GM23338 (cell line): ENCODE measurements around the gene MTPN. TPM values are rescaled to one million over a fixed set of nuclear protein-coding genes. Genes with fewer than 3 reads are reported as not detected.

Source experiments
- ATAC-seq: fragments of 200-7000 bp; cut with Tn5 transposase; 3 replicates; pipeline ENCODE4 v1.9.1; 2020
- DNase-seq: peaks from one replicate; pipeline ENCODE4 v3.0.0-alpha.2; 2015; ENCODE audit warnings: low spot score
- H2AFZ ChIP-seq: fragments of 200-600 bp; sonication (generic); 2 replicates; pipeline ENCODE4 v1.8.0; 2016; ENCODE audit warnings: antibody characterized with exemption, mild to moderate bottlenecking, moderate library complexity
- H3F3A ChIP-seq: fragments of 200-600 bp; sonication (generic); replicated peaks from 2 replicates; pipeline ENCODE4 v1.8.0; 2017; ENCODE audit warnings: antibody characterized with exemption, mixed run types, low read depth
- H3K27ac ChIP-seq: fragments of 200-600 bp; sonication (generic); 2 replicates; pipeline ENCODE4 v1.6.1; 2016; ENCODE audit warnings: low read depth
- H3K27me3 ChIP-seq: fragments of 200-600 bp; sonication (generic); 2 replicates; pipeline ENCODE4 v1.8.0; 2016; ENCODE audit warnings: mild to moderate bottlenecking, mixed run types, moderate library complexity; ENCODE audit not compliant: insufficient read depth
- H3K36me3 ChIP-seq: fragments of 200-600 bp; sonication (generic); 2 replicates; pipeline ENCODE4 v1.8.0; 2016; ENCODE audit warnings: mild to moderate bottlenecking; ENCODE audit not compliant: insufficient read depth
- H3K4me1 ChIP-seq: fragments of 200-600 bp; sonication (generic); 2 replicates; pipeline ENCODE4 v1.8.0; 2016; ENCODE audit warnings: mild to moderate bottlenecking, moderate library complexity; ENCODE audit not compliant: insufficient read depth
- H3K4me2 ChIP-seq: fragments of 200-600 bp; sonication (generic); 2 replicates; pipeline ENCODE4 v1.7.1; 2017; ENCODE audit warnings: mixed run types
- H3K4me3 ChIP-seq: fragments of 200-600 bp; sonication (generic); 2 replicates; pipeline ENCODE4 v1.6.1; 2016; ENCODE audit warnings: mixed run types
- H3K79me2 ChIP-seq: fragments of 200-600 bp; sonication (generic); replicated peaks from 2 replicates; pipeline ENCODE4 v1.8.0; 2017; ENCODE audit warnings: mild to moderate bottlenecking; ENCODE audit not compliant: insufficient read depth
- H3K9me2 ChIP-seq: fragments of 200-600 bp; sonication (generic); 2 replicates; pipeline ENCODE4 v1.8.0; 2017; ENCODE audit not compliant: insufficient read depth
- H4K20me1 ChIP-seq: fragments of 200-600 bp; sonication (generic); replicated peaks from 2 replicates; pipeline ENCODE4 v1.8.0; 2017; ENCODE audit warnings: mild to moderate bottlenecking; ENCODE audit not compliant: insufficient read depth
- H3K27ac Mint-ChIP-seq: 2 replicates; pipeline ENCODE4 v1.8.0; 2020; ENCODE audit warnings: inconsistent platforms, mild to moderate bottlenecking, moderate library complexity, mixed read lengths
- H3K27me3 Mint-ChIP-seq: 3 replicates; pipeline ENCODE4 v1.8.0; 2022; ENCODE audit warnings: low read depth, mild to moderate bottlenecking, moderate library complexity, mixed read lengths, inconsistent platforms; ENCODE audit not compliant: insufficient read depth, poor library complexity
- H3K36me3 Mint-ChIP-seq: 3 replicates; pipeline ENCODE4 v1.8.0; 2021; ENCODE audit warnings: low read depth, mild to moderate bottlenecking, inconsistent platforms, moderate library complexity, mixed read lengths
- H3K4me1 Mint-ChIP-seq: 3 replicates; pipeline ENCODE4 v1.8.0; 2020; ENCODE audit warnings: mild to moderate bottlenecking, inconsistent platforms, mixed read lengths
- H3K4me3 Mint-ChIP-seq: 3 replicates; pipeline ENCODE4 v1.8.0; 2021; ENCODE audit warnings: moderate library complexity, mild to moderate bottlenecking, inconsistent platforms, mixed read lengths
- H3K9me3 Mint-ChIP-seq: 3 replicates; pipeline ENCODE4 v1.8.0; 2020; ENCODE audit warnings: moderate library complexity, mild to moderate bottlenecking, inconsistent platforms, mixed read lengths
- CREB1 ChIP-seq: fragments of 250-450 bp; sonication (Bioruptor Pico); IDR thresholded peaks from 2 replicates; pipeline ENCODE4 v1.5.0; 2020; ENCODE audit warnings: low read depth, mild to moderate bottlenecking, moderate library complexity
- ETS1 ChIP-seq: IDR thresholded peaks from 2 replicates; pipeline ENCODE4 v1.6.1; 2016; ENCODE audit warnings: antibody characterized with exemption
- EZH2 ChIP-seq: fragments of 200-600 bp; sonication (generic); IDR thresholded peaks from one replicate; pipeline ENCODE4 v1.8.0; 2017; ENCODE audit warnings: antibody characterized with exemption, mild to moderate bottlenecking, low read depth; ENCODE audit not compliant: unreplicated experiment
- EZH2phosphoT487 ChIP-seq: fragments of 200-600 bp; sonication (generic); IDR thresholded peaks from one replicate; pipeline ENCODE4 v1.8.1; 2018; ENCODE audit warnings: antibody characterized with exemption; ENCODE audit not compliant: unreplicated experiment
- JUNB ChIP-seq: IDR thresholded peaks from one replicate; pipeline ENCODE4 v1.6.1; 2016; ENCODE audit warnings: antibody characterized with exemption; ENCODE audit not compliant: unreplicated experiment
- NANOG ChIP-seq: IDR thresholded peaks from 2 replicates; pipeline ENCODE4 v1.6.1; 2016; ENCODE audit warnings: antibody characterized with exemption, borderline replicate concordance
- POLR2AphosphoS5 ChIP-seq: IDR thresholded peaks from 2 replicates; pipeline ENCODE4 v1.6.1; 2016; ENCODE audit warnings: antibody characterized with exemption, low read depth
- REST ChIP-seq: IDR thresholded peaks from one replicate; pipeline ENCODE4 v1.6.1; 2018; ENCODE audit warnings: antibody characterized with exemption; ENCODE audit not compliant: unreplicated experiment
- STAT1 ChIP-seq: IDR thresholded peaks from one replicate; pipeline ENCODE4 v1.6.1; 2016; ENCODE audit warnings: antibody characterized with exemption; ENCODE audit not compliant: unreplicated experiment
- ZNF114 ChIP-seq: fragments of 250-450 bp; sonication (Bioruptor Pico); IDR thresholded peaks from 2 replicates; pipeline ENCODE4 v1.5.0; 2020; ENCODE audit warnings: mild to moderate bottlenecking, moderate library complexity
- ZNF331 ChIP-seq: fragments of 250-450 bp; sonication (Bioruptor Pico); IDR thresholded peaks from 2 replicates; pipeline ENCODE4 v1.5.0; 2020; ENCODE audit warnings: low read depth, mild to moderate bottlenecking, moderate library complexity
- ZNF462 ChIP-seq: fragments of 250-450 bp; sonication (Bioruptor Pico); IDR thresholded peaks from 2 replicates; pipeline ENCODE4 v1.5.0; 2020; ENCODE audit warnings: mild to moderate bottlenecking, moderate library complexity
- polyA plus RNA-seq: library from polyadenylated mRNA; unstranded; fragments of >200 nt; fragmentation: Nextera tagmentation; extraction: Ambion mirVana; gene quantifications from 2 replicates; pipeline ENCODE4 v1.2.1, GENCODE V29; 2016
- total RNA-seq: library from RNA; depleted of rRNA; stranded (reverse); fragments of >200 nt; shearing (Covaris generic); gene quantifications from 2 replicates; pipeline ENCODE4 v1.2.3, GENCODE V29; 2014
- TF ChIP-seq, protein P1 (sequence below), 2 experiments: fragments of 200-600 bp in 1 of 2; sonication (generic) in 1 of 2; conservative IDR thresholded peaks; 2 replicates each; pipeline versions ENCODE4 v1.5.1 to v1.6.1; 2016 to 2017; ENCODE audit warnings: antibody characterized with exemption in 2 of 2, low read depth in 2 of 2, mild to moderate bottlenecking in 2 of 2, moderate library complexity in 1 of 2

MTPN gene
- total and polyA plus RNA-seq, 2 experiments from 2014 or later, result 87.7 to 90.3 TPM

GRCh38 chr7:135977742-135978066, 545 bp upstream of the MTPN start:
- TF ChIP-seq NANOG (no peak), JUNB (no peak), REST (no peak), ZNF462 (CRISPR knock-in tag) (no peak), EZH2 (no peak), STAT1 (no peak), ETS1 (no peak), EZH2phosphoT487 (no peak), ZNF114 (CRISPR knock-in tag) (no peak), ZNF331 (CRISPR knock-in tag) (no peak), POLR2AphosphoS5 (no peak), CREB1 (CRISPR knock-in tag) (no peak)
- TF ChIP-seq, protein P1, sequence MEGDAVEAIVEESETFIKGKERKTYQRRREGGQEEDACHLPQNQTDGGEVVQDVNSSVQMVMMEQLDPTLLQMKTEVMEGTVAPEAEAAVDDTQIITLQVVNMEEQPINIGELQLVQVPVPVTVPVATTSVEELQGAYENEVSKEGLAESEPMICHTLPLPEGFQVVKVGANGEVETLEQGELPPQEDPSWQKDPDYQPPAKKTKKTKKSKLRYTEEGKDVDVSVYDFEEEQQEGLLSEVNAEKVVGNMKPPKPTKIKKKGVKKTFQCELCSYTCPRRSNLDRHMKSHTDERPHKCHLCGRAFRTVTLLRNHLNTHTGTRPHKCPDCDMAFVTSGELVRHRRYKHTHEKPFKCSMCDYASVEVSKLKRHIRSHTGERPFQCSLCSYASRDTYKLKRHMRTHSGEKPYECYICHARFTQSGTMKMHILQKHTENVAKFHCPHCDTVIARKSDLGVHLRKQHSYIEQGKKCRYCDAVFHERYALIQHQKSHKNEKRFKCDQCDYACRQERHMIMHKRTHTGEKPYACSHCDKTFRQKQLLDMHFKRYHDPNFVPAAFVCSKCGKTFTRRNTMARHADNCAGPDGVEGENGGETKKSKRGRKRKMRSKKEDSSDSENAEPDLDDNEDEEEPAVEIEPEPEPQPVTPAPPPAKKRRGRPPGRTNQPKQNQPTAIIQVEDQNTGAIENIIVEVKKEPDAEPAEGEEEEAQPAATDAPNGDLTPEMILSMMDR (conservative IDR thresholded peaks at IDR 0.05; ENCODE audit: low read depth in 2 of 2), result no peak
- Mint-ChIP-seq H3K9me3 (no peaks in the 10 kb centered on the region; the same call in 2 of the 3 replicates), H3K4me3 (peak overlapping the region; percentile 98), H3K27me3 (peaks cover 7% of the 10 kb centered on the region), H3K27ac (no peak overlapping the region), H3K36me3 (peaks cover 1% of the 10 kb centered on the region; the same call in 2 of the 3 replicates), H3K4me1 (peaks cover 13% of the 10 kb centered on the region)
- no peak overlapping the region for H3K27ac ChIP-seq
- H3K27me3 ChIP-seq, result no peaks in the 10 kb centered on the region
- H3K4me2 ChIP-seq, result peak overlapping the region; percentile 81
- peaks cover 15% of the 10 kb centered on the region; the same call in 1 of the 2 replicates for H4K20me1 ChIP-seq
- H3K4me3 ChIP-seq, result peak overlapping the region; percentile 81
- H2AFZ ChIP-seq, result peak overlapping the region; percentile 89
- no peak for ATAC-seq
- H3F3A ChIP-seq, result no peaks in the 10 kb centered on the region
- no peaks in the 10 kb centered on the region for H3K9me2 ChIP-seq
- 0 out of 2 replicates have a peak, but pooled peaks cover 2% of the 10 kb centered on the region for H3K36me3 ChIP-seq
- DNase-seq, result no peak
- H3K4me1 ChIP-seq, result peaks cover 12% of the 10 kb centered on the region; the same call in 1 of the 2 replicates
- peaks cover 43% of the 10 kb centered on the region for H3K79me2 ChIP-seq
